Activated T-helper 9 cell treated with anti-CD3 and anti-CD28 coated beads, Interleukin-2, amount 50 U/mL, for 16 hours (primary cell): ENCODE results near the gene GRIK4.

ENCODE experiments used
- DNase-seq: peaks from one replicate; pipeline ENCODE4 v3.0.0-alpha.2; 2020; ENCODE audit warnings: low read depth

Gene GRIK4

DNA sequence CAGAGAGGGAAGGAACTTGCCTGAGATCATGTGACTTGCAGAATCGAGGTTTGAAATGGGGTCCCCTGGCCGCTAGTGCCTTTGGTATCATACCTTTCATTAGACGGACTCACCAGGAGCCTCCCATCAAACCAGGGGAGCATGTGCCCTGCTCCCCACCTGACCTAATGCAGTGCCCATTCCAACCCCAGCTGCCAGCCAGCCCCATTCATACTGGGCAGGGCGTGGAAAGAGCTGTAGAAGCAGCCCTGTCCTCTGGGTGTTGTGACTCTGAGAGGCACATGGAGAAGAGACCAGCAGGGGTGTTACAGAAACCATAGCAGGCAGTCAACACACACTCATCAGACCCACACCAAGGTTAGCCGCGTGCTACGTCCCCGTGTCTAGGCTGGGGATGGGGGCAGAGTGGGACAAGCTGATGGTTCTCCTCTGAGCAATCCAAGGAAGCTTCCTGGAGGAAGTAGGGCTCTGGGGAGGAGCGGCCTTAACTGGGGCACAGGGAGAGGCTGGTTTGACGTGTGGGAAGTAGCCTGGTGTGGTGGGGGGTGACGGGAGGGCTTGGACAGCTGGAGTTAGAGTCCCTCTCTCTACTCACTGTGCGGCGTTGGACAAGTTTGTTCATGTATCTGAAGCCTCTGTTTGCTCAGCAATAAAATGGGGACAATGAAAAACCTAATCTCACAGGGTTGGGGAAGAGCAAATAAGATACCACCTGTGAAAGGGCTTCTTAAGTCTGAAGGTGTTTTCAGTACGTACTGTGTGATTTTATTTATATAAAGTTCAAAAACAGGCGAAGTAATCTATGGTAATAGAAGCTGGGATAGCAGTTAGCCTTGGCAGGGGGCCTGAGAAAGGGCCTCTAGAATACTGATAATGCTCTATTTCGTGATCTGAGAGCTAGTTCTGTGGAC is 14.0 kb downstream of the GRIK4 start:
- no peak for DNase-seq

DNA sequence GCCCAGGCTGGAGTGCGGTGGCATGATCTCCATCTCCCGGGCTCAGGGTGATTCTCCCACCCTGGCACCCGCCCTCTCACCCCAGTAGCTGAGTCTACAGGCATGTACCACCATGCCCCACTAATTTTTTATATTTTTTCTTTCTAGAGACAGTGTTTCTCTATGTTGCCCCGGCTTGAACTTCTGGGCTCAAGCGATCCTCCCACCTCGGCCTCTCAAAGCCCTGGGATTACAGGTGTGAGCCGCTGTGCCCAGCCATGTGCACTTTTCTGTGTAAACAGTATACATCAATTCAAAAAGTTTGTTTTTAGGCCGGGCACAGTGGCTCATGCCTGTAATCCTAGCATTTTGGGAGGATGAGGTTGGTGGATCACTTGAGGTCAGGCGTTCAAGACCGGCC is 14.7 kb downstream of the GRIK4 start:
- DNase-seq: no peak

DNA sequence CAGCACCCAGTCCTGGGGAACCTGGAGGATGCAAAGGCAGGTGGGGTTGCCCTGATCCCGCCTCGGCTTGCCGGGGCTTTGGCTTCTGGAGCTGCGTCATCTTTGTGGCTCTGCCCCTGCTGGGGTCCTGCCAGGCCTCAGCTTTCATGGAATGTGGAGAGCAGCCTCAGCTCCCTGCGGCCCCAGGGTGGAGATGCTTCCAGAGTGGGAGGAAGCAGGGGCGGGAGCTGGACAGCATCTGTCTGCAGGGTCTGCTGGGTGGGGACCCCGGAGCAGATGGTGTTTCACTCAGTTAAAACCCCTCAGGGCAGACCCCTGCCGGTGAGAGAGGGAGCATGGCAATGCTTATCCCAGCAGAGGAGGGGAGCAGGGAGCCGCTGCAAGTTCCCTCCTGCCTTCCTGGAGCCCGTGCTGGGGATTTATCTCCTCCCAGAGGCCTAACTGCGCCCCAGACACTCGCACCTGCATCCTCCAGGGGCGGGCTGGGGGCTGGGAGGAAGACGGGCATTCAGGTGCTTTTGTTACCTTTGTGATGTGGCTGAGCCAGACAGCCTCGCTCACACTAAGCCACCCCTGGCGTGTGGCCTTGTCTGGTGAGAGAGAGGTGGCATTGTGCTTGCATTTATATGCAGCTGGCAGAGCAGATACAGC is 15.7 kb downstream of the GRIK4 start:
- DNase-seq: no peak

DNA sequence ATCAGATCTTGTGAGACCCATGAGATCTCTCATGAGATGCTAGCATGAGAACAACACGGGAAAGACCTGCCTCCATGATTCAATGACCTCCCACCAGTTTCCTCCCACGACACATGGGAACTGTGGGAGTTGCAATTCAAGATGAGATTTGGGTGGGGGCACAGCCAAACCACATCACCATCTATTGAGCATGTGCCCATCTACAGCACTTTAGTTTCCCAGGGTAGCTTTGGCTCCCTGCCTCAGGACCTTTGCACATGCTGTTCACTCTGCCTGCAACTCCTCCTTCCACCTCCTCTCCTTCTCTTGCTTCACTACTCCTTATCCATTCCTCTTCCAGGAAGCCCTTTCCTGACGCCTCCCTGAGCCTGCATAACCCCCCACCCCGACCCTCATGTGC is 17.2 kb downstream of the GRIK4 start:
- DNase-seq: no peak

DNA sequence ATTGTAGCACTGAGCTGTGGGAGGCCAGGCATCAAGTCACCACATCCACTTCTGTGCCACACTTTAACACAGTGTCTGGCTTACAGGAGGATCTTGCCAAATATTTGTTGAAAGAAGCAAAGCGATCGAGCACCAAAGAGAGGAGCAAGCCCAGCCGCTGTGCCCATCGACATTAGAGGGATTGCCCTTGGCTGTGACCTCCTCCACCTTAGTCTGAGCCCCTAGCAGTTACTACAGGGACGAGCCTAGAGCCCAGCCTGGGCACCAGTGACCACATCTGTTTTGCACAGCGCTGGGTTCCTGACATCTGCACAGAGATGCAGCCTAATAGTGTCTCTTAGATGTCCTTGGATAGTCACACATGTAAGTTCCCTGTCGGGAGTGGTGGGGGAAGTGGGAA is 17.7 kb downstream of the GRIK4 start:
- DNase-seq: no peak

DNA sequence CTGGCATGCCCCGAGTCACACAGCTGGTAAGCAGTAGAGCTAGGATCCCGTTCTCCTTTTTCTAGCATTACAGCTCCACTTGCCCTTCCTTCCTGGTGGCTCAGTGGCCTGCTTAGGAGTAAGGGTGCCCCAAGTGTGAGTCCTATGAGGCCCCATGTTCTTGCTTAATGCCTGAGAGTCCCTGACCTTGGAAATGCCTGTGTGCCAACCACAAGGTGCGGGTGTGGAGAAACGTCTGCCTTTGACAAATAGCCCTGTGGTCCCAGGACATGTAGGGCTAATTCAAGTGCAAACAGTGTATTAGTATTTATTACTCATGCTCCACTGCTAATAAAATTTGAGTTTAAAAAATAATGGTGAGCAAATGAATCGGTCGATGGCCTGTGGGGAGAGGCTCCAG is 18.4 kb downstream of the GRIK4 start:
- DNase-seq: no peak

DNA sequence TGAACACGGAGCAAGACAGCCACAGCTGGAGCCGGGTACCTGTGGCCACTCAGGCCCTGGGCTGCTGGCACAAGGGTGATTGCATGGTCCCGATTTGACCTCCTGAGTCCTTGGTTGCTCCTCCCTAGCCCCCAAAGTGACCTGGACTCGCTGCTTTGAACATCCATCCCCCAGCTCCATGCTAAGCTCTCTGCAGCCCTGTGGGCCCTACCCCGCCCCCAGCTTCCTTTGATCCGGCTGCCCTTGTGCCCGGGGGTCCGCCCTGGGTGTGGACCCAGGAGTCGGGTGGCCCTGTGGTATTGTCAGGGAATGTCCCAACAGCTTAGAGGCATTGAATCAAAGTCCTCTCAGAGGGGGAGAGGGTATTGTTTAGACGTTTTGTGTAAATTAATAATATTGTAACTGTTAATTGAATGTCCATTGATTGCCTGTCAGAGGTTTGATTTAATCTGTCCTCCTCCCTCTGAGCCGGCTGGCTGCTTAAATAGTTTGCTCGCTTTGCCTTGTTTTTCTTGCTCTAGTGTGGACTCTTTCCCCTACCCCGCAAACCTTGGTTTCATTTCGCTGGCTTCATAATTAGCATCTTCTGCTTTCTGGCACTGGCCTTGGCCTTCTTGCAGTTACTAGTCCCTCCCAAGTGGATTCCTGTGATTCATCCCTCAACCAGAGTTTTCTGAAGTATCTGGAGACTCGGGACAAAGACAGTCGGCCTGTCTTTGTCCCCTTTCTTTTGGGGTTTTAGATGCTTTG is 20.7 kb downstream of the GRIK4 start:
- DNase-seq: no peak

DNA sequence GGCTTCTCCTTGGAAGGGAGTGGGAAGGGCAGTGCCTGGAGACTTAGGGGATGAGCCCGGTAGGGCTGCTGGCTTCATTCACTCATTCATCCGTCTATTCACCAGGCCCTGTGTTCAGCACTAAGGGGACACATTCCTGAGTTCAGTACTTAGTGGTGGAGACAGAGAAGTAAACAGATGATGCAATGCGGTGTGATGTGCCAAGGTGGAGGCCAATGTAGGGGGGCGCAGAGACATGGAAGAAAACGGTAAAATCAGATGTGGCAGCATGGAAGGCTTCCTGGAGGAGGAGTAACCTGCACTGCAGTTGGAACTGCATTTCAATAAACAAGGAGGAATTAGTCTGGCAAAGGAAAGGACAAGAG is 21.3 kb downstream of the GRIK4 start:
- DNase-seq: no peak

DNA sequence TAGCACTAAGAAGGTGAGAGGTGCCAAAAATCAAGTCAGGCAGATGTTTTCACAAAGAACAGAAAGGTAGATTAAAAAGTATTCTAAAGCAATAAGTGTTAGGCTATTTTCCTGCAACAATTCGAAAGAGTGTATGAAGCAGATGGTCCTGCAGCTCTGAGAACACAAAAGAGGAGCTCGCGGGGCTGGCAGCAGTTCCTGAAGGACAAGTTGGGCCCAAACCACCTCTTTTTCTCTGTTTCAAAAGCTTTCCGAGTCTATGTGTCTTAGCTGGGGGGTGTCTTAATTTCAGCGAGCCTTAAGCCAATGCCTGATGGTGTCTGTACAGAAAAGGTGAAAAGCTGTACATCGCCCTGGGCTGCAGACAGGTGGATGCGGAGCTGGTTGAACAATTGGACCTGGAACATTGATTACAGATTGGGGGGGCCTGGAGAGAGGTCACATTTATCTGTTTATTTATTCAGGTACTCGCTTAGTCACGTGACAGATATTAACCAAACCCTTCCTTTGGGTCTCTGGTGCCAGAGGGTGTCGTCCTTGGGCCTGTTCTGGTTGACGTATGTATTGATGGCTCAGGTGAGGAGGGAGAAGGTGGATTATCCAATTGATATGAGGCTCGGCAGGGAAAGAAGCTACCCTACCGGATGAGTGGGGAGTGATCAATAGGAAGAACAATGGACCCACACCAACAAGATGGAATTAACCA is 24.7 kb downstream of the GRIK4 start:
- no peak for DNase-seq

DNA sequence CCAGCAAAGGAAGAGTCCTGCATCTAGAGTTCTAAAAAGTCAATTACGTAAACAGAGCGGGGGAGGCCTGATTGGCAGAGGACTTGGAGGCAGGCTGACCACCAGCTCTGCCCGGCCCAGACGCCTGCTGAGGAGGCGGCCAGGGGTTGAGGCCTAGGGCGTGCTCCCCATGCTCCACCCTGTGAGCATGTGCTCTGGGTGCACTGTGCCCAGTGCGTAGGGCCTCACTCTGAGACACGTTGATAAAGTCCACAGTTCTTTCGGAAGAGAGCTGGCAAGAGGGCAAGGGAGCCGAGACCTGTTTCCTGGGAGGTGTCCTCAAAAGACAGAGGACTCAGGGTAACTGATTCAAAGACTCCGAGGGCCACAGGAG is 25.2 kb downstream of the GRIK4 start:
- no peak for DNase-seq

DNA sequence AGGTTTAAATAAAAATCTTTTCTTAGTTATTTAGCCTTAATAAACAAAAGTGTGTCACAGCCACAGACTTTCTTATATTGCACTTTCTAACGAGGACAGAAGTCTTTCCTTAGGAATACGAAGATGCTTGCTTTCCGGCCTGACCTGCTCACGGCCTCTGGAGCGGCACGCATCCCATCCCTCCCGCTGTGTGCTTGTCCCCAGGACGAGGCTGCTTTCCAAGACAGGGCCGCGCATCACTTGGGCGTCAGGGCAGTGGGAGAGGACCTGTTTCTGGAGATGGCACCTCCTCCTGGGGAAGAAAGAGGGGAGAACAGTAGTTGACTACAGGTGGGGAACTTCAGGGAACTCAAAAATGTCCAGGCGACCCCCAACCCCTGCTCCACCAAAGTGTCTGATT is 26.4 kb downstream of the GRIK4 start:
- DNase-seq: no peak

DNA sequence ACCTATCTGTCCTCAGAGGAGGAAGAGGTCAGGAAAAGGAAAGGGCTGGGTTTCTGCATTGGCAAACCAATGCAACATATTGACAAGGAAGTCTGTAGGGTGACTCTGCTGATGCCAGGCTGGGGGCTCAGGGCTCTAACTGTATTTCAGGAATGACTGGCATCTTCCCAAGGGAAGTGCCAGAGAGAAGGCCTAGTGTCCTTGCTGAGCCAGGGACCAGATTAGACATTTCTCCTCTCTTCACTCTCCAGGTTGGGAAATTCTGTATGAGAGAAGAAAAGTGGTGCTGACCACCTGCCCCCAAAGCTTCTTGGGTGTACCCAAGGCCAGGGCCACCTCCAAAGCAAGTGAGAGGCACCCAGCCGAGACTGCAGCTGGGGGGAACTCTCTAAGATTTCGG is 27.2 kb downstream of the GRIK4 start:
- DNase-seq: no peak

DNA sequence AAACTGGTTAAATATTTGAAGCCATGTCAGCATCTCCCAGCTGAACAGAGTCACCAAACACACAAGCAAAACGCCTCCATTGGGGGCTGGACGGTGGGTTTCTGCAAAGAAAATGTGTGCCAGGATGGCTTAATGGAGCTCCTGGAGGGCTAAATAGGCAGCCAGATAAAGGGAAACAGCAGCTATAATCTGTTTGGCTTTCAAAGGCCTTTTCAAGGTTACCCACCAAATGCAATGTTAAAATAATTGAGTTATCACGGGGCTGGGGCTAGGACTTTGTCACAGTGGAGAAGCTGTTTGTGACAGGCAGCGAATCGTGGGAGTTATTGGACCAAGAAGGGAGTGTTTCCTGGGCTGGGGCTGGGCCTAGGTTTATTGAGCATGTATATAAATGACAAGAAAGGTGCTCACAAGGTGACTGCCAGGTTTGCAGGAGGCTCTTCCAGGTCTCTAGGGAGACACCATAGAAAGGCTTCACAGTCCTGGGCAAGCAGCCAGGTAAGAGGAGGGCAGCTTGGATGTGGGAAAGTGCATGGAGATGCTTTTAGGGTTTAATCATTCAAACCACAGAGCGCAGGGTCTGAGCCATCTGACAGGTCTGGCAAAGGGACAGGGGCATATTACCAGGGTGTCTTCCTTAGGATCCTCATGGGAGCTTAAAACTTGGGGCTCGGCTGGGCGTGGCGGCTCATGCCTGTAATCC is 28.3 kb downstream of the GRIK4 start:
- DNase-seq: no peak

DNA sequence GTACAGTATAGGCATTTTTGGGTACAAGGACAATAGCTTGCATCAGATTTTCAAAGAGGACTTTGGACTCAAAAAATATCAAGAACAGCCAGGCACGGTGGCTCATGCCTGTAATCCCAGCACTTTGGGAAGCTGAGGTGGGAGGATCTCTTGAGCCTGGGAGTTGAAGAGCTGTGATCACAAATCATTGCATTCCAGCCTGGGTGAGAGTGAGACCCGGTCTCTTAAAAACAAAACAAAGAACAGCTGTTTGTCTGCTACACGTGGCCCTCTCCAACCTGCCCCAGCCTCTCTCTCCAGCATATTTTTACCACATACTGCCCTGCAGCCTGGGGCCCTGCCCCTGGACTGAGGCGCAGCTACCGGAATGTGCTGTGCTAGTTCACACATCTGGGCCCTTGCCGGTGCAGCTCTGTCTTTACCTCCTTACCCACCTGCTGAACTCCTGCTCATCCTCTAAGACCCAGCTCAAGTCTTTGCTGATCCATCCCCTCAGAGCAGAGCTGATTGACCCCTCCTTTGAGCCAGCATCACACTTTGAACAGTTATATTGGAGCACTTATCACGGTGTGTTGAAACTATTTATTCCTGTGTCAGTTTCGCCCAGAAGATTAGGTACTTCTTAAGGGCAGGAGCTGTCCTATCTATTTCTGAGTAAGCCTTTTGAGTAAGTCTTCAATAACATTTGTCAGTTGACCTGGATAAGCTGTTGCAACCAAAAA is 29.4 kb downstream of the GRIK4 start:
- DNase-seq: no peak

DNA sequence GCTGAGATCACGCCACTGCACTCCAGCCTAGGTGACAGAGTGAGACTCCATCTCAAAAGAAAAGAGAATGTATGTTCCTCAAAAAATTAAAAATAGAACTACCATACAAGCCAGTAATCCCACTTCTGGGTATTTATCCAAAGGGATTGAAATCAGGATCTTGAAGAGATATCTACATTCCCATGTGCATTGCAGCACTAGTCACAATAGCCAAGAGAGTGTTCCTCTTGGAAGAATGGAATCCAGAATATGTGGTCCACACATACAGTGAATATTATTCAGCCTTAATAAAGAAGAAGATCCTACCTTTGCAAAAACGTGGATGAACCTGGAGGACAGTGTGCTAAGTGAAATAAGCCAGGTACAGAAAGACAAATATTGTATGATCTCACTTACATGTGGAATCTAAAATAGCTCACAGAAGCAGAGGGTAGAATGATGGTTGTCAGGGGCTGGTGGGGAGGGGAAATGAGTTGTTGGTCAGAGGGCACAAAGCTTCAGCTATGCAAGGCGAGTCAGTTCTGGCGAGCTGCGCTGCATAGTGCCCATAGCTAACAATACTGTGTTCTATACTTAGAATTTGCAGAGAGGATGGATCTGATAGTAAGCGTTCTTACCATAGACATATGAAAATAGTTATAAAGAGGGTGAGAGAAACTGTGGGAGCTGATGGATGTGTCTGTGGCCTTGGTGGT is 32.1 kb downstream of the GRIK4 start:
- no peak for DNase-seq

DNA sequence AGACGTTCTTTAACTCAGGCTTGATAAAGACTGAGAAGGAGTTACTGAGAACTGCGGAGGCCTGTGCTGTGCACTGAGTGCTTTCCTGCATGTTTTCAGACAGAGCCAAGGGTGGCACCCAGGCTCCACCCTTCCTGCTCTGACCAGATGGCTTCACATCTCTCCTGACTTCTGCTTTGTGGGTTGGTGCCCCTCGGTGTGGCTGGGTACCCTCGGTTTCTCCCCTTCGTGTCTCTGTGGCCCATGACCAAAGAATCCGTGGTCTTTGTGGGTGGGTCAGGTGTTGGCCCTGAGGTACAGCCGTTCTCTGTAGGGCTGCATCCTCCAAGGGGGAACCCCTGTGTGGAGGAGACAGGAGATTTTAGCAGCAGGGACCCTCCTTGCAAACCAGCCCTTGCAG is 34.3 kb downstream of the GRIK4 start:
- no peak for DNase-seq

DNA sequence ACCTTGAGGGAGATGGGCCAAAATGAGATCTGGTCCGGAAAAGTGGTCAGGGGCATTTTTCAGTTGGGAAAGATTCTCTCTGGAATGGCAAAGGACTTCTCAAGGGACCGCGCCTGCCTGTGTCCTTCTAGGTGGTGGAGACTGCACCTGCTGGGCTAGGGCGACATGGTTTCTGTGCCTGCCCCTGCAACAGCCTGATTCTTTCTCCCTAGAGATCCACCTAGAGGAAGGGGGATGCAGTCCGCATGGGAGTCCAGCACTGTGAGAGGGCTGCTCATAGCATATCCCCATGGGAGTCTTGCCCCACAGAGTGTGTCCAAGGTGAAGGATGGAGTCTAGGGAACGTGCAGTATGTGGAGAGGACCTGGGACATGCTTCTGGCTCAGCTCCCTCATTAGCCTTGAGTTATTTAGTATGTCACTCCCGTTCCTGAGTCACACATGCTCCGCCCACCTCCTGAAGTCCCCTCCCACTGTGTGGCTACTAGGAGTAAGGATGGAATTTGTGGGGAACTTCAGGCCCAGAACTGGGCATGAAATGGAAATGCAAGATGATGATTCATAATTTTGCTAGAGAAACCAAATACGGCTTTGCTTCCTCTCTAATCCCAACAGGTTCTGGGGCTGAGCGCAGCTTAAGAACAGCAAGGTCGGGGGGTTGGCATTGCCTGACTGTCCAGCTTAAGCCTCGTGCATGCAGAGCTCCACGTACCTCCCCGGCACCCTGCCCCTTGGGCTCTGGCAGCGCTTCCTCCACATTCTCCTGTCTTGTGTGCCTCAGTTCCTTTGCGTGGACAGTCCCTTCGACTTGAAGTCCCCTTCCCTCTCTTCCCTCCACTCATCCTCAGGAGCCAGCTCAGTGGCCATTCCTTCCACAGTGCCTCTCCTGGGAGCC is 35.0 kb downstream of the GRIK4 start:
- DNase-seq: no peak

DNA sequence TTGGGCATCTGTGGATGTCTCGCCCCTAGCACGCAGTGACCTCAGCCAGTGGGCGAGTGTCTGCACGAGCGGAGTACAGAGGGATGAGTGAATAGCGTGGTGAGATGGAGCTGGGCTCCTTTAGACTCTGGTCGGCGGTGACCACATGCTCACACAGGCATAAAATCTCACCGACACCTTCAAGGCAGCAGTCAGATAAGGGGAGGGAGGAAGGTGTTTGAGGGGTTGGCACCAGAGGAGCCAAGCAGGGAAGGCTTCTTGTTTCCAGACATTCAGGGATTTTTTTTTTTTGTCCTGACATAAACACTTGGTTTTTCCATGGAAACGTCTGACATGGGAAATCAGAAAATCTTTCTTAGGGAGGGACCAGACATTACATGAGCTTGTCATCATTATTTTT is 35.8 kb downstream of the GRIK4 start:
- no peak for DNase-seq
